Left lobe of liver (tissue), 2 donors: ENCODE results near the gene FOXK2. TPM values are rescaled to one million over a fixed set of nuclear protein-coding genes. Genes with fewer than 3 reads are reported as not detected.
"Not testable (repeated sequence)": the region's sequence is repeated elsewhere in the genome, so short reads cannot be mapped to it uniquely, and the experiment has no call there.

Experiments used
- ATAC-seq: fragments of 200-7000 bp; cut with Tn5 transposase; one replicate; pipeline ENCODE4 v1.9.1; 2020; ENCODE audit warnings: mild to moderate bottlenecking, moderate library complexity
- DNase-seq: peaks from one replicate; pipeline ENCODE4 v3.0.0-alpha.2; 2020; ENCODE audit warnings: low spot score
- total RNA-seq: library from RNA; stranded (reverse); gene quantifications from one replicate; pipeline ENCODE4 v1.2.1, GENCODE V29; 2021
- donor health status: DM: no; HTN: no; CAD: no; lungs with moderate emphysema.
- donor health status: DM: no; HTN: yes; CAD: no.

The FOXK2 gene
- total RNA-seq, 1 donor from 2014 or later: 16.2 TPM

DNA sequence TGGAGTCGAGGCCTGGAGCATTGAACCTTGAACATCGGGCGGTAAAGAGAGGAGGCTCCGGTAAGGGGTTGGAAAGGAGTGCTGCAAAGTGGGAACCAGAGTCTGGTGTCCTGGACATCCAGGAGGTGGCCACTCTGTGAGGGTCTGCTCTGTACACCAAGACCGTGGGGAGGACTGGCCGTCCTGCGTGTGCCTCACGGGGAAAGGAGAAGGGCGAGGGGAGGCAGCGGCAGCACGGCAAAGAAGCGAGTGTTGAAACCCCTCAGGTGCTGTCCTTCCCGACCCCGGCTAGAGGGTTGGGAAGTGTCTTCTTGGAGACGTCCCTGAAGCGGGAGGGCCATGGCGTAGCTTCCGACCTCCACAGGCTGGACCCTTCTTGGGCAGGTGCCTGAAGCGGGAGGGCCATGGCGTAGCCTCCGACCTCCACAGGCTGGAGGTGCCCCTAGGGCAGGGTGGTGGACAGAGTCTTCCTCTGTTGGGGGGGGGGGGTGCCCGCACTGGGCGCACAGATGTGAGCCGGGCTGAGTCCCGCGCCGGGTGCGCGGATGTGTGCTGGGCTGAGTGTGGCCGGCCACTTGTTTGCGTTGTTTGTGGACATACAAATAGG, 42.0 kb downstream of the FOXK2 start:
- DNase-seq (no peak), ATAC-seq (peak; percentile 27)

GRCh38 chr17:82562718-82563220, 43.2 kb downstream of the FOXK2 start:
- not testable (repeated sequence) for DNase-seq, ATAC-seq

GRCh38 chr17:82563318-82563717, 43.8 kb downstream of the FOXK2 start:
- no peak for DNase-seq
- ATAC-seq: no peak

DNA sequence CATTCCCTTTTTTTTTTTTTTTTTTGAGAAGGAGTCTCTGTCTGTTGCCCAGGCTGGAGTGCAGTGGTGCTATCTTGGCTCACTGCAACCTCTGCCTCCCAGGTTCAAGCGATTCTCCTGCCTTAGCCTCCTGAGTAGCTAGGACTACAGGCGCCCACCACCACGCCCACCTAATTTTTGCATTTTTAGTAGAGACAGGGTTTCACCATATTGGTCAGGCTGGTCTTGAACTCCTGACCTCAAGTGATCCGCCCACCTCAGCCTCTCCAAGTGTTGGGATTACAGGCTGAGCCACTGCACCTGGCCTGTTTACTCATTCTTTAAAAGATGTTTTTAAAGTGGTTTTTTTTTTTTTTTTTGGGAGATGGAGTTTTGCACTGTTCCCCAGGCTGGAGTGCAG, 44.2 kb downstream of the FOXK2 start:
- DNase-seq, ATAC-seq: not testable (repeated sequence)

GRCh38 chr17:82564241-82564640, 44.7 kb downstream of the FOXK2 start:
- DNase-seq (no peak), ATAC-seq (no peak)

- ATAC-seq: no peak
- no peak for DNase-seq
Measured at GRCh38 chr17:82565551-82565950, 46.0 kb downstream of the FOXK2 start.

DNA sequence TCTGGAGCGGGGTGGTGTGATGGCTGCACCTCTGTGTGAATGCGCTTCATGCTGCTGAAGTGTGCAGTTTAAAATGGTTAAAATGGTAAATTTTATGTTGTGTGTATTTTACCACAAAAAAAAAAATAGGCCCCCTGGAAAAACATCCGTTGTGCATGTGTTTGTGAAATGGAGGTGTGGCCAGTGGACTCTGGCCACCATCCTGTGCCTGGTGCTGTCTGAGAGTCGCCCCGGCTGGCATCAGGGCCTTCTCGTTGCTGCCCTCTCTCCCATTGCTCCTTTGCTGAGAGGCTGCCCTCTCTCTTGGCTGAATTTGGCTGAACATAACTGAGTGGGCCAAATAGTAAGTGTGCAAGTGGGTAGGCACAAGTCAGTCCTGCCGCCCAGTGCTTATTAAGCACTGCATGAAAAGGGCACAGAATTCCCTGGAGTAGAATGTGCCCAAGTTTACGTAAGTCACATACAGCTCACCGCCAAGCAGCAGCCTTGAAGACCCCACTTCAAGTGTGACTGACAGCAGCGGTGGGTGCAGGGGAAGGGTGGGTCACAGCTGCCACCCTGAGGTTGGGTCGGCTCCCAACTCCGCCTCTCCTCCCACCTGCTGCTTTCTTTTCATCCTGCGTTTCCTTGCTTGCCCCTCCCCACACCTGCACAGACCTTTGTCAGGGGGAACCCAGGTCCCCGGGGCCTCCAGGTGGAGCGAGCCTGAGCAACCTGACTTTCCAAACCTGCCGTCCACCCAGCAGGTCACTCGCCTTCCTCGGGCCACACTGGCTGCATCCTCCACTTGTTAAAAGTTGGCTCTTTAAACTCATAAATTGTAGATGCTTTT, 46.8 kb downstream of the FOXK2 start:
- DNase-seq (no peak), ATAC-seq (peak; percentile 61)

GRCh38 chr17:82567286-82567685, 47.8 kb downstream of the FOXK2 start:
- ATAC-seq: no peak
- DNase-seq: no peak

GRCh38 chr17:82568997-82569393, 49.5 kb downstream of the FOXK2 start:
- no peak for ATAC-seq
- DNase-seq: no peak

DNA sequence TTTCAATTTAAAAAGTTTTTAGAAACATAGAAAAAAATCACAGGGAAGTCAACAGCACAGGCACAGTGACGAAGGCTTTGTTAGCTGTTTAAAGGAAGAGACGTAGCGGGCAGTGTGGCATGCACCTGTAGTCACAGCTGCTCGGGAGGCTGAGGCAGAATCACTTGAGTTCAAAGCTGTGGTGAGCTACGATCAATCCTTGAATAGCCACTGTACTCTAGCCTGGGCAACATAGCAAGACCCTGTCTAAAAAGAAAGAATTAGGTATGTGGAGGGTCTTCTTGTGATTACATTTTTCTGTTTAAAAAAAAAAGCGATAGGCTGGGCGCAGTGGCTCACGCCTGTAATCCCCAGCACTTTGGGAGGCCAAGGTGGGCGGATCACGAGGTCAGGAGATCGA, 50.1 kb downstream of the FOXK2 start:
- ATAC-seq (no peak), DNase-seq (no peak)

- no peak for DNase-seq
- no peak for ATAC-seq
Measured at GRCh38 chr17:82570277-82570676, 50.7 kb downstream of the FOXK2 start.

DNA sequence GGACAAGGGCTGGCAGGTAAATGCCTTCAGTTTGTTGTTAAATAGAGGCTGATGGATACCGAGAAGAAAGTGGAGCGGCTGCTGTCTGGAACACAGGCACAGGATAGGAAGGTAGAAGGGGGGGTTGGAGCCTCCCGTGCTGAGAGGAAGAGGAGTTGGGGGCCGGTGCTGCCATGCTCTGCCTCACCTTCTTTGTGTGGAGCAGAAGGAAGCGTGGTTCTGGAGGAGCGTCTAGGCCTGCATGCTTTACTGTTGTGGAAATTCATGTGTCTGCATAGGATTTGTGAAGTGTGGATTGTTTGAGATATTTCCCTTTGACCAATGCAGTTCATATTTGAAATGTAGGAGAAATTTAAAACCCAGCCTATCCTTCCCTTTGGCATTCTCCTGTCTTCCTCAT, 52.3 kb downstream of the FOXK2 start:
- ATAC-seq (no peak), DNase-seq (no peak)

- no peak for DNase-seq
- ATAC-seq: no peak
Measured at GRCh38 chr17:82574041-82574440, 54.5 kb downstream of the FOXK2 start.

DNA sequence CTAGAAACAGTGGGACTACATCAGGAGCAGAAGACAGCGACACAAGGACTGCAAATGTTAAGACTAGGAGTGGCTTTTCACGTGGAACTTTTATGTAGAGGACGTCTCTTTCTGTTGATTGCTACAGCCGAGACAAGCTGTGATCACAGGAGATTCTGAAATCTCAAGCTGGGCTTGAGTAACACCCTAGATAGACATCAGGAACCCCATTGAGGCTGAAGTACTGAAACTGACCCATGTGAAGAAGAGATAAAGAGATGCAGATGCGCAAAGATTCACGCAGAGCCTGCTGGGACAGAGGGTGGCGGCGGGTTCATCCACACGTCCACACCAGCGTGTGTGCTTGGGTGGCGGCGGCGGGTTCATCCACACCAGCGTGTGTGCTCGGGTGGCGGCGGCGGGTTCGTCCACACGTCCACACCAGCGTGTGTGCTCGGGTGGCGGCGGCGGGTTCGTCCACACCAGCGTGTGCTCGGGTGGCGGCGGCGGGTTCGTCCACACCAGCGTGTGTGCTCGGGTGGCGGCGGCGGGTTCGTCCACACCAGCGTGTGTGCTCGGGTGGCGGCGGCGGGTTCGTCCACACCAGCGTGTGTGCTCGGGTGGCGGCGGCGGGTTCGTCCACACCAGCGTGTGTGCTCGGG, 56.2 kb downstream of the FOXK2 start:
- not testable (repeated sequence) for DNase-seq, ATAC-seq

DNA sequence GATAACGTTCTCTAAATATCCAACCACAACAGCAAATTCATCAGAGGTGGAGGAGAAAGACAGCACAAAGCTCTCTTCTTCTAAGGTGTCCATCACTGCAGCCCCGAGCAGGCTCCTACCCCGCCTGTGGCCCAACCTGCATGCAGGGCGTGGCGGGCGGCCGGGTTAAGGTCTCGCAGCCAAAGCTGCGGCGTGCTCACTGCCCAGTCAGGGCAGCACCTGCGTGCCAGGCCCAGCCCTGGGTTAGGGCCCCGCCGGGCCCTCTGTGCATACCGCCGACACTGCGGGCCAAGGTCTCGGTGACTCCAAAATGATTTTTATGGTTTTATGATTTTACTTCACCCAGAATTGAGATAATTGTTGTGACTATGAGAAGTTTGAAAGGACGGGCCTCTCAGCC, 57.8 kb downstream of the FOXK2 start:
- no peak for DNase-seq
- ATAC-seq: peak; percentile 12

DNA sequence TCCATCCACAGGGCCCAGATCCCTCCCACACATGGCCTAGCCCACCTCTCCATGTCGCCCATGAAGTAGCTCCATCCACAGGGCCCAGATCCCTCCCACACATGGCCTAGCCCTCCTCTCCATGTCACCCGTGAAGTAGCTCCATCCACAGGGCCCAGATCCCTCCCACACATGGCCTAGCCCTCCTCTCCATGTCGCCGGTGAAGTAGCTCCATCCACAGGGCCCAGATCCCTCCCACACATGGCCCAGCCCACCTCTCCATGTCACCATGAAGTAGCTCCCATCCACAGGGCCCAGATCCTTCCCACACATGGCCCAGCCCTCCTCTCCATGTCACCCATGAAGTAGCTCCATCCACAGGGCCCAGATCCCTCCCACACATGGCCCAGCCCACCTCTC, 60.4 kb downstream of the FOXK2 start:
- ATAC-seq, DNase-seq: not testable (repeated sequence)

DNA sequence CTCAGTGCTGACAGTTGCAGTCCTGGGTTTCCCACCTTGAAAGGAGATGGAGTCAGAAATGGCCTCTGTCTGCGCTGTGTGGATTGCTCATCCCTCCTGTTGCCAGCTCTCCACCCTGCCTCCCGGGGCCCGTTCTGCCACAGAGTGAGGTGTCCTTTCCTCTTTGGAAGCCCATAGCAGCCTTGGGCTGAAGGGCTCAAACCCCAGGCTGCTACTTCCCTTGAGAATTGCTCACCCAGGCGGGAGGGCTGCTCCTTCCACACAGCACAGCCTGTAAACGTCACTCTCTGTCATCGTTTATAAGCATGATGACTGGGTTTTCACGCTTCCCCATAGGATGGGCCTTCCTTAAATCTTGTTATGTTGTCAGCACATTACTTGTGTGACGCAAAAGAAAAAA, 62.7 kb downstream of the FOXK2 start:
- ATAC-seq (no peak), DNase-seq (no peak)

DNA sequence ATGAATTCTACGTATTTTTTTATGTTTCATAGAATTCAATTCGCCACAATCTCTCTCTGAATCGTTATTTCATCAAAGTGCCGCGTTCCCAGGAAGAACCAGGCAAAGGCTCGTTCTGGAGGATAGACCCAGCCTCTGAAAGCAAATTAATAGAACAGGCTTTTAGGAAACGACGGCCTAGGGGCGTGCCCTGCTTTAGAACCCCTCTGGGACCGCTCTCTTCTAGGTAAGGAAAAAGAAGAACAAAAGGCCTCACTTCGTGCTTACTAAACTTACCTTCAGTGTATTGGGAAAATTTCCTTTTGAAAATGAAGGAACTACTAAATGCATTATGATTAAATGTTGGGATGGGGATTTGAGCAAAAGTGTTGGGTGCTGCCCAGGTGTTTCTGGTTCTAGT, 63.2 kb downstream of the FOXK2 start:
- ATAC-seq: no peak
- DNase-seq: no peak

DNA sequence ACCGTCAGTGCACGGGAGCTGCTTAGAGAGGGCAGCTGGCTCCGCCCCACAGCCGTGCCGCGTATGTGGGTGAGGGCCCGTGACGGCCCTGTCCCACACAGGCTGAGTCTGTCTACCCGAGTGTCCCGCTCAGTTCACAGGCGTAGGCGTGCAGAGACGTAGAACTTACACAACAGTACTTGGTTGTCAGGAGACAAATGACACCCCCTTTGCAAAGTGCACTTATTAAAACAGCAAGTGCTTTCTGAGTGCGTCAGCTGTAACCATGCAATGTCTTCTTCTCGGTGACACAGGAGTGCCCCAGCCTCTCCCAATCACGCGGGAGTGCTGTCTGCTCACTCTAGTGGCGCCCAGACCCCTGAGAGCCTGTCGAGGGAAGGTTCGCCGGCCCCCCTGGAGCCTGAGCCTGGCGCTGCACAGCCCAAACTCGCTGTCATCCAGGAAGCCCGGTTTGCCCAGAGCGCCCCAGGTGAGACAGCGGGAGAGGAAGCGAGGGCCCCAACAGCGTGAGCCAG, 64.2 kb downstream of the FOXK2 start:
- no peak for DNase-seq
- ATAC-seq: peak; percentile 9

GRCh38 chr17:82585935-82586575, 66.5 kb downstream of the FOXK2 start:
- not testable (repeated sequence) for DNase-seq, ATAC-seq
